Measurements from ENCODE around the gene RAB7A.
"Not testable (repeated sequence)": the region's sequence is repeated elsewhere in the genome, so short reads cannot be mapped to it uniquely, and the experiment has no call there.

Gene RAB7A

GRCh38 chr3:128760042-128760441 lies 34.1 kb downstream of the RAB7A start:
- no peak for DNase-seq (ENCODE audit: low spot score)

GRCh38 chr3:128760881-128761280 lies 34.9 kb downstream of the RAB7A start:
- DNase-seq (ENCODE audit: low spot score) = no peak

GRCh38 chr3:128761392-128761791 lies 35.4 kb downstream of the RAB7A start:
- DNase-seq (ENCODE audit: low spot score) = no peak

GRCh38 chr3:128763967-128764366 lies 38.0 kb downstream of the RAB7A start:
- DNase-seq (ENCODE audit: low spot score) = no peak

- DNase-seq (ENCODE audit: low spot score) = no peak
Observed at GRCh38 chr3:128764863-128765262, 38.9 kb downstream of the RAB7A start.

- no peak for DNase-seq (ENCODE audit: low spot score)
Observed at GRCh38 chr3:128767094-128767750, 41.2 kb downstream of the RAB7A start.

GRCh38 chr3:128768471-128768870 lies 42.5 kb downstream of the RAB7A start:
- DNase-seq (ENCODE audit: low spot score) = no peak

GRCh38 chr3:128770387-128770786 lies 44.4 kb downstream of the RAB7A start:
- DNase-seq (ENCODE audit: low spot score) = no peak

GRCh38 chr3:128773189-128773588 lies 47.2 kb downstream of the RAB7A start:
- not testable (repeated sequence) for DNase-seq (ENCODE audit: low spot score)

GRCh38 chr3:128773592-128773991 lies 47.6 kb downstream of the RAB7A start:
- DNase-seq (ENCODE audit: low spot score) = not testable (repeated sequence)

- DNase-seq (ENCODE audit: low spot score) = no peak
Observed at GRCh38 chr3:128775241-128775640, 49.3 kb downstream of the RAB7A start.

GRCh38 chr3:128775906-128776542 lies 50.0 kb downstream of the RAB7A start:
- no peak for DNase-seq (ENCODE audit: low spot score)

- DNase-seq (ENCODE audit: low spot score) = no peak
Observed at GRCh38 chr3:128780101-128780837, 54.3 kb downstream of the RAB7A start.

GRCh38 chr3:128781164-128781563 lies 55.2 kb downstream of the RAB7A start:
- no peak for DNase-seq (ENCODE audit: low spot score)

- no peak for DNase-seq (ENCODE audit: low spot score)
Observed at GRCh38 chr3:128782282-128783146, 56.5 kb downstream of the RAB7A start.

- no peak for DNase-seq (ENCODE audit: low spot score)
Observed at GRCh38 chr3:128783774-128784173, 57.8 kb downstream of the RAB7A start.

- no peak for DNase-seq (ENCODE audit: low spot score)
Observed at GRCh38 chr3:128784232-128784631, 58.2 kb downstream of the RAB7A start.

GRCh38 chr3:128784843-128785242 lies 58.9 kb downstream of the RAB7A start:
- no peak for DNase-seq (ENCODE audit: low spot score)

GRCh38 chr3:128786434-128787020 lies 60.5 kb downstream of the RAB7A start:
- peak; percentile 54 for DNase-seq (ENCODE audit: low spot score)

GRCh38 chr3:128787256-128788253 lies 61.6 kb downstream of the RAB7A start:
- DNase-seq (ENCODE audit: low spot score) = no peak

Measured in AG08396 (cell line).